Gastroesophageal sphincter (tissue), 3 donors: Measurements from ENCODE around the gene BIRC6.
A peak's percentile ranks its signal among the peaks of the same experiment; 100 is the strongest.

Experiments
- CTCF ChIP-seq, 4 experiments: fragments of 200-600 bp in 2 of 4; fragments of 450-650 bp in 2 of 4; sonication (generic) in 1 of 4; IDR thresholded peaks; one replicate each; pipeline ENCODE4 v1.5.1; 2017 to 2019; ENCODE audit warnings: antibody characterized with exemption in 4 of 4, mild to moderate bottlenecking in 2 of 4, moderate library complexity in 2 of 4
- EP300 ChIP-seq: sonication (generic); formaldehyde crosslinking; IDR thresholded peaks from one replicate; pipeline ENCODE4 v1.6.1; 2017; ENCODE audit warnings: antibody characterized with exemption, mild to moderate bottlenecking
- POLR2A ChIP-seq, 2 donors: fragments of 450-650 bp; IDR thresholded peaks; one replicate each; pipeline ENCODE4 v1.6.1; 2017; ENCODE audit warnings: antibody characterized with exemption in 2 of 2, mild to moderate bottlenecking in 2 of 2, moderate library complexity in 1 of 2
- POLR2AphosphoS5 ChIP-seq: sonication (generic); formaldehyde crosslinking; IDR thresholded peaks from one replicate; pipeline ENCODE4 v1.6.1; 2017; ENCODE audit warnings: antibody characterized with exemption

- no peak for TF ChIP-seq CTCF (IDR thresholded peaks at IDR 0.05)
- no peak for TF ChIP-seq EP300
- no peak for TF ChIP-seq POLR2A (IDR thresholded peaks at IDR 0.05)
- TF ChIP-seq POLR2AphosphoS5: peak; percentile 46
Measured at GRCh38 chr2:32425719-32426141, 68.9 kb downstream of the BIRC6 start.
